Thoracic aorta (tissue), 2 donors: ENCODE results near the gene VAT1L. TPM values are rescaled to one million over a fixed set of nuclear protein-coding genes. Genes with fewer than 3 reads are reported as not detected.

Experiments
- ATAC-seq: fragments of 150-250 bp; one replicate; pipeline ENCODE4 v1.8.0; 2017; ENCODE audit warnings: low read depth; ENCODE audit not compliant: insufficient number of reproducible peaks, low FRiP score
- DNase-seq: peaks from one replicate; pipeline ENCODE4 v3.0.0-alpha.2; 2020; ENCODE audit warnings: low spot score
- H3K27ac ChIP-seq, 2 donors: fragments of 200-600 bp; sonication (generic); 1 replicate in 1 of 2; 2 replicates in 1 of 2; pipeline ENCODE4 v1.5.1; 2016; ENCODE audit warnings: mild to moderate bottlenecking in 2 of 2, moderate library complexity in 2 of 2
- H3K27me3 ChIP-seq: fragments of 200-600 bp; sonication (generic); replicated peaks from 2 replicates; pipeline ENCODE4 v1.6.0; 2016; ENCODE audit warnings: mild to moderate bottlenecking; ENCODE audit not compliant: insufficient read depth
- H3K36me3 ChIP-seq: fragments of 200-600 bp; sonication (generic); one replicate; pipeline ENCODE4 v1.5.1; 2016
- H3K4me1 ChIP-seq, 2 donors: fragments of 200-600 bp; sonication (generic); 1 replicate in 1 of 2; 2 replicates in 1 of 2; pipeline versions ENCODE4 v1.5.1 to v1.6.0; 2016; ENCODE audit warnings: low read depth in 2 of 2, mild to moderate bottlenecking in 1 of 2; ENCODE audit not compliant: control insufficient read depth in 1 of 2
- H3K4me3 ChIP-seq: fragments of 200-600 bp; sonication (generic); 2 replicates; pipeline ENCODE4 v1.5.1; 2016; ENCODE audit warnings: mild to moderate bottlenecking
- H3K9me3 ChIP-seq: fragments of 200-600 bp; sonication (generic); 2 replicates; pipeline ENCODE4 v1.5.1; 2016
- CTCF ChIP-seq: fragments of 200-600 bp; sonication (generic); IDR thresholded peaks from one replicate; pipeline ENCODE4 v1.5.1; 2019; ENCODE audit warnings: antibody characterized with exemption
- total RNA-seq, 2 donors: library from RNA; depleted of rRNA; stranded (reverse); fragments of >200 nt; gene quantifications; one replicate each; pipeline versions ENCODE4 v1.1.0 to v1.2.3, GENCODE V29; 2016

Gene VAT1L
- total RNA-seq, 2 donors from 2014 or later = 10.4 to 27.1 TPM

DNA sequence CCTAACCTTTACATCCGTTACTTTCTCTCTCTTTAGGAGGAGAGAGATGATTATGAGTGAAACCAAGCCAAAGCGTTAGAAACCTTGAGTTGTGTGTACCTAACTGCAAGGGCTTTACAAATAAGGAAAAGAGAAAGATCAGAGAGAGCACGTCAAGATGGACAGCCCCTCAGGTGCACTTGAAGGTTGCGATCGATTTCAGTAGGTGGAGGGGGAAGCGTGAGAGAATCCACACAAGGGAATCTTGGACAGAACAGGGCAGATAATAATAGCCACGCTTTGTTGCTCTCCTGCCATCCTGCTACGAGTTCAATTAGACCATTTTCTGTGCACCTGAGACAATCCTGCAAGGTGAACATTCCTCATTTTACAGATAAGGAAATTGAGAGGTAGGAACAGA, 78.4 kb downstream of the VAT1L start:
- TF ChIP-seq CTCF = no peak
- DNase-seq = no peak
- Histone ChIP-seq H3K9me3 (no peaks in the 10 kb centered on the region), H3K4me3 (no peak overlapping the region), H3K27ac (no peak overlapping the region), H3K36me3 (no peaks in the 10 kb centered on the region), H3K4me1 (peaks cover 6 to 19% of the 10 kb centered on the region in 2 donors), H3K27me3 (no peaks in the 10 kb centered on the region)
- ATAC-seq = no peak

GRCh38 chr16:77868052-77868451, 79.7 kb downstream of the VAT1L start:
- Histone ChIP-seq H3K4me3 (no peak overlapping the region), H3K27ac (no peak overlapping the region), H3K27me3 (no peaks in the 10 kb centered on the region), H3K4me1 (peaks cover 6 to 19% of the 10 kb centered on the region in 2 donors), H3K36me3 (no peaks in the 10 kb centered on the region), H3K9me3 (no peaks in the 10 kb centered on the region)
- no peak for DNase-seq
- ATAC-seq = no peak
- no peak for TF ChIP-seq CTCF

DNA sequence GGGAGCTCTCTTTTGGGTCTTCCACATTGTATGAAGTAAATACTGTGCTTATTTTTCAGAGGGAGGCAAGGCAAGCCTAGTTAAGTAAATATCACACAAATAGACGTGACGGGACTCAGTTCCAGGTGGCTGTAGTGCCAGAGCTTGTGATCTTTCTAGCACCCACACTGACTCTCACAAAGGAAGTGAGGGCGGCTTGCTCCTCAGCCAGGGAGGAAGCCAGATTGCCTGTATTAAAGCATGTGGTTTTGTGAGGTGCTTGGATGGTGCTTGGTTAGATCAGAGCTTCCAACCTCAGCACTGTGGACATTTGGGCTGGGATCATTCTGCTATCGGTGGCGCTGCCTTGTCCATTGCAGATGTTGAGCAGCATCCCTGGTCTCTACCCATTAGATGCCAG, 80.1 kb downstream of the VAT1L start:
- TF ChIP-seq CTCF = no peak
- DNase-seq (no peak), ATAC-seq (no peak)
- H3K4me3 ChIP-seq = no peak overlapping the region
- peaks cover 6 to 19% of the 10 kb centered on the region in 2 donors for H3K4me1 ChIP-seq
- H3K27ac ChIP-seq = no peak overlapping the region
- no peaks in the 10 kb centered on the region for H3K36me3 ChIP-seq
- no peaks in the 10 kb centered on the region for H3K9me3 ChIP-seq
- H3K27me3 ChIP-seq = no peaks in the 10 kb centered on the region

GRCh38 chr16:77869997-77870813, 81.8 kb downstream of the VAT1L start:
- peaks cover 6 to 19% of the 10 kb centered on the region in 2 donors for H3K4me1 ChIP-seq
- no peaks in the 10 kb centered on the region for H3K9me3 ChIP-seq
- TF ChIP-seq CTCF = no peak
- ATAC-seq (peak; percentile 46), DNase-seq (no peak)
- no peaks in the 10 kb centered on the region for H3K27me3 ChIP-seq
- H3K27ac ChIP-seq = peak overlapping the region; percentile 55 to 67
- no peaks in the 10 kb centered on the region for H3K36me3 ChIP-seq
- H3K4me3 ChIP-seq = peak overlapping the region; percentile 37

DNA sequence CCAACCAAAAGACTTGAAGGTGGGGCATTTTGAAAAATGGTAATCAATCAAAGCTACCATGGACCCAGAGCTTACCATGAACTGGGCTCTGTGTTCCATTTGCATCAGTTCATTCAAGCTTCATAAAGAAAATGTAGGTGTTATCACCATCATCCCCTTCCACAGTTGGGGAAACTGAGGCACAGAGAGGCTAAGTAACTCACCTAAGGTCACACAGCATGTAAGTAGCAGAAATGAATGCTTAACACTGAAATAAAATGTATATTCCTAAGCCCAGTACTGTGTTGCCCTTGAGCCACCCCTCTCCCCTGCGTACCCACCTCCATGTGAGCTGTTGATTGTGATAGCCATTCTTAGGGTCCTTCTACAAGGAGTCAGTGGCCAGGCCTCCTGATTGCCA, 83.6 kb downstream of the VAT1L start:
- DNase-seq = no peak
- Histone ChIP-seq H3K27me3 (no peaks in the 10 kb centered on the region), H3K36me3 (no peaks in the 10 kb centered on the region), H3K4me1 (peaks cover 6 to 19% of the 10 kb centered on the region in 2 donors), H3K4me3 (no peak overlapping the region), H3K9me3 (no peaks in the 10 kb centered on the region), H3K27ac (no peak overlapping the region)
- TF ChIP-seq CTCF = no peak
- ATAC-seq = no peak
